ENCODE results near the gene ETV4.

The ETV4 gene

DNA sequence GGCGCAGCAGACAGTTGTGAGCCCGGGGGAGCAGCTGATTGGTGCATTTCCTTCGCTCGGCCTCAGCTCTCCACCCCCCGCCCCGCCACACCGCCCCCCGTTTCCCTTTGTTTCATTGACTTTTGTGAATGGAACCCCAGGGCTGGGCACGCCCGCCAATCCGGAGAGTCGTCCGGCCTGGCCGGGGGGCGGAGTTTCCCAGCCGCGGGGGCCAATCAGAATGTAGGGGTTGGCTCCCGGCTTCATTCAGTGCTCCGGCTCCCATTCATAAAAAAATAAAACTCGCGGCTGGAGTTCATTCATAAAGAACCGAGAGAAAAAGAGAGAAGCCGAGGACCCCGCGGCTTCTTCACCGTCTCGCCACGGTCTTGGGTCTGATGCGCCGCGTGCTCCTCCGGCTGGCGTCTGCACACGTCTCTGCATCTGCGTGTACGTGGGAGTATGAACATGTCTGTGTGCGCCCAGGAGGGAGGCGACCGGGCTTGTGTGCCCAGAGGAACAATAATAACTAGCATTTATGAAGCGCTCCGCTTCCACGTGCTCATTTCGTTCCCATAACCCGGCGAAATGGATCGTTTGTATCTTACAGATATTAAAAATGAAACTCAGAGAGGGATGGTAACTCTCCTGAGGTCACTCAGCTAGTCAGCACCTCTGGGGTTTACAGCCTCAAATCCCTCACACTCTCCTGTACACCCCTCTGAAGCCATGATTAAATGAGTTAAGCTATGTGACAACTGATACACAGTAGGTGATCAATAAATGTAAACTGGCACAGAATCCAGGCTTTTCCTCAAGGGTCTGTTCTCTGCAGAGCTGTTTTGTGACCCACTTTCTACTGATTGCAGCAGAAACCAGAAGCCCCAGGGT is at the start of gene ETV4:
TSS of gene ETV4 (minus strand) at position 22 of the 870 bp plus-strand sequence. CDS start 723 bp downstream, outside the sequence.
- peak within 1 kb of the TSS; percentile 95; the same call in 1 of the 2 replicates for H3K9ac ChIP-seq (ENCODE audit: low read depth, low read length)
- H3K9me3 ChIP-seq (ENCODE audit: insufficient read depth, low read depth, low read length): no peaks in the 10 kb centered on the region
- H3K27ac ChIP-seq (ENCODE audit: low read length): peak within 1 kb of the TSS; percentile 77
- H3K36me3 ChIP-seq (ENCODE audit: insufficient read depth, low read depth, low read length): 0 out of 2 replicates have a peak, but pooled peaks cover 5% of the 10 kb centered on the region
- peaks cover 50% of the 10 kb centered on the region for H3K4me1 ChIP-seq (ENCODE audit: insufficient read depth, low read length)
- H3K27me3 ChIP-seq (ENCODE audit: insufficient read depth, low read length): peaks cover 18% of the 10 kb centered on the region
- peak within 1 kb of the TSS; percentile 87 for H3K4me3 ChIP-seq (ENCODE audit: low read length)

- no peak overlapping the region for H3K4me3 ChIP-seq (ENCODE audit: low read length)
- no peaks in the 10 kb centered on the region for H3K36me3 ChIP-seq (ENCODE audit: insufficient read depth, low read depth, low read length)
- H3K27ac ChIP-seq (ENCODE audit: low read length): no peak overlapping the region
- H3K9me3 ChIP-seq (ENCODE audit: insufficient read depth, low read depth, low read length): no peaks in the 10 kb centered on the region
- H3K9ac ChIP-seq (ENCODE audit: low read depth, low read length): no peak overlapping the region
- peaks cover 2% of the 10 kb centered on the region for H3K4me1 ChIP-seq (ENCODE audit: insufficient read depth, low read length)
- H3K27me3 ChIP-seq (ENCODE audit: insufficient read depth, low read length): no peaks in the 10 kb centered on the region
These were observed 49.3 kb upstream of the ETV4 start for GRCh38 chr17:43595466-43595865.

GRCh38 chr17:43591779-43592562 is 45.8 kb upstream of the ETV4 start:
- Histone ChIP-seq H3K36me3 (ENCODE audit: insufficient read depth, low read depth, low read length) (no peaks in the 10 kb centered on the region), H3K27me3 (ENCODE audit: insufficient read depth, low read length) (no peaks in the 10 kb centered on the region), H3K9me3 (ENCODE audit: insufficient read depth, low read depth, low read length) (no peaks in the 10 kb centered on the region), H3K4me1 (ENCODE audit: insufficient read depth, low read length) (peaks cover 2% of the 10 kb centered on the region; the same call in 1 of the 2 replicates), H3K27ac (ENCODE audit: low read length) (no peak overlapping the region), H3K4me3 (ENCODE audit: low read length) (no peak overlapping the region), H3K9ac (ENCODE audit: low read depth, low read length) (peak overlapping the region; percentile 33; the same call in 1 of the 2 replicates)

- Histone ChIP-seq H3K9ac (ENCODE audit: low read depth, low read length) (no peak overlapping the region), H3K27me3 (ENCODE audit: insufficient read depth, low read length) (no peaks in the 10 kb centered on the region), H3K9me3 (ENCODE audit: insufficient read depth, low read depth, low read length) (no peaks in the 10 kb centered on the region), H3K27ac (ENCODE audit: low read length) (no peak overlapping the region), H3K4me1 (ENCODE audit: insufficient read depth, low read length) (peaks cover 2% of the 10 kb centered on the region; the same call in 1 of the 2 replicates), H3K4me3 (ENCODE audit: low read length) (no peak overlapping the region), H3K36me3 (ENCODE audit: insufficient read depth, low read depth, low read length) (no peaks in the 10 kb centered on the region)
These were observed 44.9 kb upstream of the ETV4 start for GRCh38 chr17:43591001-43591400.

- Histone ChIP-seq H3K4me3 (ENCODE audit: low read length) (no peak overlapping the region), H3K4me1 (ENCODE audit: insufficient read depth, low read length) (peaks cover 2% of the 10 kb centered on the region; the same call in 1 of the 2 replicates), H3K36me3 (ENCODE audit: insufficient read depth, low read depth, low read length) (no peaks in the 10 kb centered on the region), H3K9ac (ENCODE audit: low read depth, low read length) (no peak overlapping the region), H3K9me3 (ENCODE audit: insufficient read depth, low read depth, low read length) (no peaks in the 10 kb centered on the region), H3K27ac (ENCODE audit: low read length) (no peak overlapping the region), H3K27me3 (ENCODE audit: insufficient read depth, low read length) (no peaks in the 10 kb centered on the region)
These were observed 42.7 kb upstream of the ETV4 start for GRCh38 chr17:43588664-43589435.

DNA sequence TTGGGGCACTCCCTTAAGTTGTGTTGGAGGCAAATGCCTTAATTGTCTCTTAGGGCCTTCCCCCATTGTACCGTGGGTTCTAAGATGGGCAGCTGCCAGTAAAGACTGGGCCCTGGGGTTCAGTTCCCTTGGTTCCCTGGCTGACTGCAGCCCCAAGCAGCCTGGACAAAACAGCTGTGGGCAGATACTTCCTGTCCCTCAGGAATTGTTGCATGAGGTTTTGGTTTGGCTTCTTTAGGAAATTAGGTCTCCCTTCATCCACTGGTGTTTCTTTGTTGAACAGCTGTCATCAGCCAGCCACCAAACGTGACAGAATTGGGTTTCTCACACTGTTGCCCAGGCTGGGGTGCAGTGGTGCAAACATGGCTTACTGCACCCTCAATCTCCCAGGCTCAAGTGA is 42.0 kb upstream of the ETV4 start:
- Histone ChIP-seq H3K36me3 (ENCODE audit: insufficient read depth, low read depth, low read length) (no peaks in the 10 kb centered on the region), H3K4me1 (ENCODE audit: insufficient read depth, low read length) (peaks cover 2% of the 10 kb centered on the region; the same call in 1 of the 2 replicates), H3K9me3 (ENCODE audit: insufficient read depth, low read depth, low read length) (no peaks in the 10 kb centered on the region), H3K9ac (ENCODE audit: low read depth, low read length) (no peak overlapping the region), H3K4me3 (ENCODE audit: low read length) (no peak overlapping the region), H3K27me3 (ENCODE audit: insufficient read depth, low read length) (no peaks in the 10 kb centered on the region), H3K27ac (ENCODE audit: low read length) (no peak overlapping the region)

DNA sequence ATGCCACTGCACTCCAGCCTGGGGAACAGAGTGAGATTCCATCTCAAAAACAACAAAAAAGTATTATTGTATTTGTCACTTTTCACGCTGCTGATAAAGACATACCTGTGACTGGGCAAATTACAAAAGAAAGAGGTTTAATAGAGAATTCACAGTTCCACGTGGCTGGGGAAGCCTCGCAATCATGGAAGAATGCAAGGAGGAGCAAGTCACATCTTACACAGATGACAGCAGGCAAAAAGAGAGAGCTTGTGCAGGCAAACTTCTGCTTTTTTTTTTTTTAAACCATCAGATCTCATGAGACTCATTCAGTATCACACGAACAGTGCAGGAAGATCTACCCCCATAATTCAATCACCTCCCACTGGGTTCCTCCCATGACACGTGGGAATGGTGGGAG is 41.5 kb upstream of the ETV4 start:
- peaks cover 2% of the 10 kb centered on the region; the same call in 1 of the 2 replicates for H3K4me1 ChIP-seq (ENCODE audit: insufficient read depth, low read length)
- H3K36me3 ChIP-seq (ENCODE audit: insufficient read depth, low read depth, low read length): no peaks in the 10 kb centered on the region
- no peak overlapping the region for H3K27ac ChIP-seq (ENCODE audit: low read length)
- no peaks in the 10 kb centered on the region for H3K9me3 ChIP-seq (ENCODE audit: insufficient read depth, low read depth, low read length)
- H3K27me3 ChIP-seq (ENCODE audit: insufficient read depth, low read length): no peaks in the 10 kb centered on the region
- no peak overlapping the region for H3K9ac ChIP-seq (ENCODE audit: low read depth, low read length)
- H3K4me3 ChIP-seq (ENCODE audit: low read length): no peak overlapping the region

DNA sequence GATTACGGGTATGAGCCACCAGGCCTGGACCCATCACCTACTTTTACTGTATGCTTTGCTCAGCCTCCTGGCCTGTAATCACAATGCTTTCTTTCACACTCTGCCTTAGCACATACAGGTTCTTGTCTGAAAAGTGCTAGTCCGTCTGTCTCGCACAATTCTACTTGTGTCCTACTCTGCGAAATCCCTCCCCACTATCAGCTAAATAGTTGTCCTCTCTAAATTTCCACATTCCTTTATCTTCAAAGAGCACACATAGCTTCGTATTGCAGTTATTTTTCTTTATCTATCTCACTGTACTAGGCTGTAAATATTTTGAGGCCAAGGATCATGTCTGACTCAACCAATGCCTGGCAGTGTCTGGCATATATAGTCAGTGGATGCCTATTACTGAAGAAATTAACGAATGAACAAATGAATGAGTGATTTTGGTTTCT is 38.5 kb upstream of the ETV4 start:
- H3K9ac ChIP-seq (ENCODE audit: low read depth, low read length): no peak overlapping the region

GRCh38 chr17:43583332-43583731 is 37.2 kb upstream of the ETV4 start:
- no peaks in the 10 kb centered on the region for H3K36me3 ChIP-seq (ENCODE audit: insufficient read depth, low read depth, low read length)
- no peak overlapping the region for H3K27ac ChIP-seq (ENCODE audit: low read length)
- H3K9ac ChIP-seq (ENCODE audit: low read depth, low read length): no peak overlapping the region
- no peaks in the 10 kb centered on the region for H3K9me3 ChIP-seq (ENCODE audit: insufficient read depth, low read depth, low read length)
- no peak overlapping the region for H3K4me3 ChIP-seq (ENCODE audit: low read length)
- no peaks in the 10 kb centered on the region for H3K27me3 ChIP-seq (ENCODE audit: insufficient read depth, low read length)
- H3K4me1 ChIP-seq (ENCODE audit: insufficient read depth, low read length): peaks cover 13% of the 10 kb centered on the region; the same call in 1 of the 2 replicates

More for the DNA sequence above, 38.5 kb upstream of the ETV4 start:
- Histone ChIP-seq H3K4me3 (ENCODE audit: low read length) (no peak overlapping the region), H3K4me1 (ENCODE audit: insufficient read depth, low read length) (peaks cover under 1% of the 10 kb centered on the region; the same call in 1 of the 2 replicates), H3K9me3 (ENCODE audit: insufficient read depth, low read depth, low read length) (no peaks in the 10 kb centered on the region), H3K27me3 (ENCODE audit: insufficient read depth, low read length) (no peaks in the 10 kb centered on the region), H3K36me3 (ENCODE audit: insufficient read depth, low read depth, low read length) (no peaks in the 10 kb centered on the region), H3K27ac (ENCODE audit: low read length) (no peak overlapping the region)

DNA sequence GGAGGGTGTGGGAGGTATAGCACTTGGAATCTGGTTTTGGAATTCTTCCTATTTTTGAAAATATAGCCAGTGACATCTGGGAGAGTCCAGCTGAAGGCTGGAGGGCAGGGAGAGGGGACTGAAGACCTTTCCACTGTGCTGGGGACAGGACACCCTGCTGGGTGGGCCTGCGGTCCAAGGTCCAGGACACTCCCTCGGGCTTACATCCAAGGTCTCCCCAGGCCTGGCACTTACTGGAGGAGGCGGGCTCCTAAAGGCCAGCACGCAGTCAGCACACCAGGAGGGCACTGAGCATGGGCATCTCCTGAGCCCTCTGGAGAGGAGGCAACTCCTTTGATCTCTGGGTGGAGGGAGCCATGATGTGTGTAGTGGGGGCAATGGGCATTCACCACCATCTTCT is 35.5 kb upstream of the ETV4 start:
- no peak overlapping the region for H3K9ac ChIP-seq (ENCODE audit: low read depth, low read length)
- peaks cover 23% of the 10 kb centered on the region for H3K4me1 ChIP-seq (ENCODE audit: insufficient read depth, low read length)
- no peak overlapping the region for H3K27ac ChIP-seq (ENCODE audit: low read length)
- no peaks in the 10 kb centered on the region for H3K27me3 ChIP-seq (ENCODE audit: insufficient read depth, low read length)
- H3K9me3 ChIP-seq (ENCODE audit: insufficient read depth, low read depth, low read length): no peaks in the 10 kb centered on the region
- H3K4me3 ChIP-seq (ENCODE audit: low read length): no peak overlapping the region
- H3K36me3 ChIP-seq (ENCODE audit: insufficient read depth, low read depth, low read length): no peaks in the 10 kb centered on the region

DNA sequence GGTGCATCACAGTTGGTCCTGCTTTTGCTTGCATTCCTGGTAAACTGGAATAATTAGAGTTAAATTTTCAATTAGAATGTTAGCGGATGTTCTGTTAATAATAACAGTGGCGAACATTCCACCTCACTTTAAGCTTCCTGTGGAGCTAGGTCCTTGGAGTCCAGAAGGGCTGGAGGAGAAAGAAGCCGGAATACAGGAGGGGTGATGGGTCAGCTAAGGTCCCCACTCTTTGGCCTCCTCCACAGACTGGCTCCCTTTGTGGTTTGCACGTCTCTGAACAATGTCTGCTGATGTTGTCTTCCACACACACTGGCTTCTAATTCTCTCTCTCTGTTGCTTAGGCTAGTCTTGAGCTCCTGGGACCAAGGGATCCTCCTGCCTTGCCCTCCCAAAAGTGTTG is 35.0 kb upstream of the ETV4 start:
- H3K36me3 ChIP-seq (ENCODE audit: insufficient read depth, low read depth, low read length): no peaks in the 10 kb centered on the region
- H3K4me1 ChIP-seq (ENCODE audit: insufficient read depth, low read length): peaks cover 23% of the 10 kb centered on the region
- no peaks in the 10 kb centered on the region for H3K9me3 ChIP-seq (ENCODE audit: insufficient read depth, low read depth, low read length)
- no peak overlapping the region for H3K27ac ChIP-seq (ENCODE audit: low read length)
- no peaks in the 10 kb centered on the region for H3K27me3 ChIP-seq (ENCODE audit: insufficient read depth, low read length)
- no peak overlapping the region for H3K4me3 ChIP-seq (ENCODE audit: low read length)
- no peak overlapping the region for H3K9ac ChIP-seq (ENCODE audit: low read depth, low read length)

Data from iPS-20b (cell line).